HG03469 (cell line): ENCODE data around the gene PLIN4.

Experiments
- ATAC-seq: cut with Tn5 transposase; IDR thresholded peaks from one replicate; pipeline ENCODE4 v1.9.1; 2021; ENCODE audit warnings: mild to moderate bottlenecking, moderate library complexity, moderate number of reproducible peaks; ENCODE audit not compliant: unreplicated experiment

The PLIN4 gene

GRCh38 chr19:4507804-4508203 lies 10.5 kb downstream of the PLIN4 start:
- no peak for ATAC-seq

DNA sequence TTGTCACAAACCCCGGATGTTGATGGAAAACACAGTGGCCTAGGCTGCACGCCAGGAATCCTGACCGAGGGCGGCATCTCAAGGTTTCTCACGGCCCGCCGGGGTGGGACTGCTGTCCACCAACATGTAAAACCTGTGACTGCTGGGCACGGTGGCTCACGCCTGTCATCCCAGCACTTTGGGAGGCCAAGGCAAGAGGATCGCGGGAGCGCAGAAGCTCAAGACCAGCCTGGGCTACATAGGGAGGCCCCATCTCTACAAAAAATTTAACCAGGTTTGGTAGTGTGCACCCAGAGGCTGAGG lies 11.2 kb downstream of the PLIN4 start:
- no peak for ATAC-seq

DNA sequence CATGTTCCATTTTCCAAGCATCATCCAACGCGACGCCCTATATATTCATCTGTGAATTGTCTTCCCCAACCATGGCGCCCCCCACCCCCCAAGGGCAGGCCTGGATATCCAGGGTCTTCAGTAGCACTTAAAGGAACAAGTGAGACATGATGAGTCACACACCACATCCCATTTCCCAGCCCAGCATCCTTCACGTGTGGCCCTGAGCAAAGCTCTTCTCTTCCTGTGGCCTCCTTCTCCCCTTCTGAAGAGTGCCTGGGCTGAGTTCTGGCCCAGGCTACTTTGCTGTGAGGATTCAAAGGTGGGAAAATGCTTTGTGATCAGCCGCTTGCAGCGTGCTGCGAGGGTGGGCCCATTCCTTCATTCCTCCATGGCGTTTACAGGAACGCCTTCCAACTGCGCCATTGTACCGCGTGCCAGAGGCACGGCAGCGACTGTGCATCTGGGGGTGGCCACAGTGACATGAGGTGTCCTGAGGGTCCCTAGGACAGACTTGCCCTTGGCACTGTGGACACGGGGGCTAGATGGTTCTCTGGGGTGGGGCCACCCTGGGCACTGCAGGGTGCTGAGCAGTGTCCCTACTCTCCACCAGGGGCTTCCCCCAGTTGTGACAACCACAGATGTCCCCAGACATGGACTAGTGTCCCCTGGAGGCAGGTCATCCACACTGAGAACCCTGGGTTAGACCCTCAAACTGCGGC lies 11.7 kb downstream of the PLIN4 start:
- ATAC-seq = no peak

- no peak for ATAC-seq
Measured at GRCh38 chr19:4505570-4506448, 12.5 kb downstream of the PLIN4 start.

- ATAC-seq = no peak
Measured at GRCh38 chr19:4504891-4505569, 13.3 kb downstream of the PLIN4 start.

DNA sequence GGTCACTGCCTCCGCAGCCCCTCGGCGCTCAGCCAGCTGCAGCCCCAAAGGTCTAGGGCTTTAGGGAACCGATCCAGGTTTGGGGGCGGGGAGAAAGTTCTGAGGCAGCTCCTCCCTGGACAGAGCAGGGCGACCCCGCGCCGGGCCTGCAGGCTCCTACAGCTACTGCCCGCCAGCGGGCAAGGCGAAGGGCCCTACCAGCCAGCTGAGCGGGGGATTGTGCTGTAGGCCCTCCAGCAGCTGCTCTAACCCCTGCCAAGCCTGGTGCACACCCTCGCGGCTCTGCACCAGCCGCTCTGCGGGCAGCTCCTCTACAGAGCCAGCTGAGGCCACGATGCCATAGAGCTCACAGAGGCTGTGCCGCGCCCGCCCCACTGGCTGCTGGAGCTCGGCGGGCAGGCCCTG lies 14.0 kb downstream of the PLIN4 start:
- no peak for ATAC-seq

GRCh38 chr19:4503825-4504170 lies 14.5 kb downstream of the PLIN4 start:
- no peak for ATAC-seq

- no peak for ATAC-seq
Measured at GRCh38 chr19:4503132-4503824, 15.0 kb downstream of the PLIN4 start.

DNA sequence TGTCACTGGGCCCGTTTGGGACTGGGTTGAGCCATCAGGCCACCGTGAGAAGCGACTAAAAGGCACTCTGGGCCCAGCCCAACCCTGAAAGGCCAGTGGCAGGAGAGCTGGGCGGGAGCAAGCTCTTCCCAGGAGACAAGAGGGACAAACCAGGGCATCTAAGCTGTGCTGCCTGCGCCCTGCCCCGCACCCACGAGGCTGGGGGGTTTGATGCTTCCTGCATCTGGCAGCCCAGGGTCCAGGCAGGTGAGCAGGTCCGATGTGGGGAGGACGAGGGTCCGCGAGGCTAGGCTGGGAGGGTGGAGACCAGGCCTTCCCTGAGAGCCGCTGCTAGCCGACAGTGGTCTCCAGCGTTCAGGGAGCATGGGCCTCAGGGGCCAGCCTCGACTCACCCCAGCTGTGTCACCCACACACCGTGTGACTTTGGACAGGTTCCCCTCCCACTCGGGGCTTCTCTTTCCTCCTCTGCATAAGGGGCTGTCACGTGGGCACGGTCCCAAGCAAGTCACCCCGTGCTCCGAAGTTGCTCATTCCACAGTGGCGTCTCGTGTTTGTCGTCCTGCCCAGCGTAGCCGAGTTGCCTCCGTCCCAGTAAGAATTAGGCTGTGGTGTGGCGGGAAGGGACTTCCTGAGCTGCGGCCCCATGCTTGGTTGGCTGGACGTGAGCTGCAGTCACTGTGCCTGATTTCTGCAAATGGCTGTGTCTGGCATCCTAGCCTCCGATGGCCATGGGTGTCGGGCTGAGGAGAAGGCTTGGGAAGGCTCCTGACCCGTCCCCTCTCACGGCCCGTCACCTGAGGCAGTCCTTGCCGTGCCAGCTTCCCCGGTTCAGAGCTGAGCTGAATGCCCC lies 15.8 kb downstream of the PLIN4 start:
- ATAC-seq = no peak

GRCh38 chr19:4501691-4502090 lies 16.6 kb downstream of the PLIN4 start:
- ATAC-seq = no peak

- ATAC-seq = no peak
Measured at GRCh38 chr19:4500841-4501591, 17.3 kb downstream of the PLIN4 start.

GRCh38 chr19:4499855-4500254 lies 18.4 kb downstream of the PLIN4 start:
- ATAC-seq = no peak

GRCh38 chr19:4499318-4499717 lies 19.0 kb downstream of the PLIN4 start:
- ATAC-seq = no peak

DNA sequence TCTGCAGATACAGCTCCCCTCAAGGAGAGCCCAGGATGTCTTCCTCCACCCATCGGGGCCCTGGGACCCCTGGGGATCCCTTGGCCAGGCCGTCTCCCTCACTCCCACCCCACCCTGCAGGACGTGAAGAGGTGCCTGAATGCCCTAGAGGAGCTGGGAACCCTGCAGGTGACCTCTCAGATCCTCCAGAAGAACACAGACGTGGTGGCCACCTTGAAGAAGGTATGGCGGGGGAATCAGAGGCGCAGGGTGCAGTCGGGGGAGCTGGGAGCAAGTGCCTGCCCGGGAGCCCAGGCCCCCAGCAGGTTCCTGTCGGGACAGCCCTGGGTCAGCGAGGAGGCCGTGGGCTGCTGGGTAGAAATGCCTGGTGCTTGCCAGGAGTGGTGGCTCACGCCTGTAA lies 19.6 kb downstream of the PLIN4 start:
- no peak for ATAC-seq

DNA sequence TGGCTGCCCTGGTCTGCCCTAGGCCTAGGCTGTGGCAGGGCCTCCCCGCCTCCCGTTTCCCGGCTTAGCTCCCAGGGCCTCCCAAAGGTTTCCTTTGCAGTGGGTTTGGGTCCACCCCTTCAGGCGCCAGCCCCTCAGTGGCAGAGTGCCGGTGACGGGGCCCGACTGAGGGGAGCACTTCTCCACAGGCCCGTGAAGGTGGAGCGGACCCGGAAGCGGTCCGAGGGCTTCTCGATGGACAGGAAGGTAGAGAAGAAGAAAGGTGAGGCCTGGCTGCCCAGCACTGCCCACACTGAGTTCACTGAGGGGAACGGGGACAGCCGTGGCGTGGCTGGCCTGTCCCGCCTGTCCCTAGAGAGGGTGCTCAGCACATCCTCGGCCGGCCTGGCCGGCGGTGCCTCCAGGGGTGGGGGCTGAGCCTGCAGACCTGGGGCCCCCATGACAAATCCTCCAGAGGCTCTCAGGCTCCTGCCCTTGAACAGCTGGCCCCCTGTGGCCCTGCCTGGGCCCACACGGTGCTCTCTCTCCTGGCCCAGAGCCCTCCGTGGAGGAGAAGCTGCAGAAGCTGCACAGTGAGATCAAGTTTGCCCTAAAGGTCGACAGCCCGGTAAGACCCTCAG lies 20.4 kb downstream of the PLIN4 start:
- ATAC-seq = no peak

- no peak for ATAC-seq
Measured at GRCh38 chr19:4496304-4496703, 22.0 kb downstream of the PLIN4 start.

GRCh38 chr19:4495471-4495870 lies 22.8 kb downstream of the PLIN4 start:
- ATAC-seq = no peak

GRCh38 chr19:4494691-4495064 lies 23.6 kb downstream of the PLIN4 start:
- no peak for ATAC-seq

GRCh38 chr19:4493929-4494690 lies 24.2 kb downstream of the PLIN4 start:
- ATAC-seq = no peak
